Endodermal cell (in vitro differentiated cells): ENCODE measurements around the gene NDUFA8. TPM values are rescaled to one million over a fixed set of nuclear protein-coding genes. Genes with fewer than 3 reads are reported as not detected.

Source experiments
- DNase-seq: peaks from one replicate; pipeline ENCODE4 v3.0.0-alpha.2; 2017
- H3K27ac ChIP-seq: 2 replicates; pipeline ENCODE4 v1.5.1; 2013; ENCODE audit warnings: mild to moderate bottlenecking, low read depth, low read length, moderate library complexity
- H3K27me3 ChIP-seq: 2 replicates; pipeline ENCODE4 v1.6.1; 2013; ENCODE audit warnings: mild to moderate bottlenecking, low read length, moderate library complexity; ENCODE audit not compliant: insufficient read depth, control insufficient read depth, poor library complexity, severe bottlenecking
- H3K36me3 ChIP-seq: 2 replicates; pipeline ENCODE4 v1.7.0; 2013; ENCODE audit warnings: mild to moderate bottlenecking, low read length, moderate library complexity; ENCODE audit not compliant: control insufficient read depth, insufficient read depth
- H3K4me1 ChIP-seq: one replicate; pipeline ENCODE4 v1.7.0; 2013; ENCODE audit warnings: low read length; ENCODE audit not compliant: control insufficient read depth, insufficient read depth
- H3K4me3 ChIP-seq: 2 replicates; pipeline ENCODE4 v1.5.1; 2013; ENCODE audit warnings: mild to moderate bottlenecking, low read length, moderate library complexity
- H3K9ac ChIP-seq: 2 replicates; pipeline ENCODE4 v1.6.1; 2013; ENCODE audit warnings: mild to moderate bottlenecking, low read length, moderate library complexity; ENCODE audit not compliant: poor library complexity, severe bottlenecking; ENCODE audit errors: extremely low read depth
- H3K9me3 ChIP-seq: 2 replicates; pipeline ENCODE4 v1.6.1; 2013; ENCODE audit warnings: mild to moderate bottlenecking, low read length, moderate library complexity; ENCODE audit not compliant: control insufficient read depth
- H3K27ac Mint-ChIP-seq: 2 replicates; pipeline ENCODE4 v1.8.0; 2020; ENCODE audit warnings: mixed read lengths
- H3K27me3 Mint-ChIP-seq: 2 replicates; pipeline ENCODE4 v1.8.0; 2021; ENCODE audit warnings: mild to moderate bottlenecking, mixed read lengths; ENCODE audit not compliant: insufficient read depth
- H3K36me3 Mint-ChIP-seq: 2 replicates; pipeline ENCODE4 v1.8.0; 2020; ENCODE audit warnings: low read depth, mixed read lengths
- H3K4me1 Mint-ChIP-seq: 2 replicates; pipeline ENCODE4 v1.8.0; 2020; ENCODE audit warnings: mixed read lengths
- H3K4me3 Mint-ChIP-seq: 2 replicates; pipeline ENCODE4 v1.8.0; 2020; ENCODE audit warnings: mild to moderate bottlenecking, moderate library complexity, mixed read lengths
- H3K9me3 Mint-ChIP-seq: 2 replicates; pipeline ENCODE4 v1.8.0; 2020; ENCODE audit warnings: mild to moderate bottlenecking, mixed read lengths
- CTCF ChIP-seq: fragments of 200-600 bp; sonication (generic); conservative IDR thresholded peaks from 2 replicates; pipeline ENCODE4 v1.5.0; 2021; ENCODE audit warnings: antibody characterized with exemption, mild to moderate bottlenecking
- WGBS, 2 experiments: methylation state at CpG; one replicate each; pipeline versions ENCODE4 v1.1.5 to v1.1.7; 2013; ENCODE audit warnings: missing lambda C conversion rate in 2 of 2, mixed read lengths in 1 of 2; ENCODE audit not compliant: insufficient coverage in 1 of 2, insufficient read length in 1 of 2; 5-methylcytosine and 5-hydroxymethylcytosine counted together
- long read RNA-seq, 4 experiments: library from polyadenylated mRNA in 2 of 4; library from RNA in 1 of 4; library from capped mRNA in 1 of 4; stranded (forward) in 3 of 4; unstranded in 1 of 4; transcript quantifications; one replicate each; pipeline ENCODE4 v2.0.0, GENCODE V29; 2020 to 2021; ENCODE audit warnings: inconsistent platforms in 1 of 4
- polyA plus RNA-seq, 2 experiments: library from polyadenylated mRNA; stranded (reverse); fragments of 50-300 nt; gene quantifications; one replicate each; pipeline ENCODE4 v1.2.3, GENCODE V29; 2013
- total RNA-seq, 2 donors: library from RNA; stranded (reverse); fragmentation: NEBNext Ultra II Directional in 1 of 2; extraction: Animal tissue kit (Norgen Biotek cat#: 25700) in 1 of 2; gene quantifications; 2 replicates in 1 of 2; 3 replicates in 1 of 2; pipeline ENCODE4 v1.2.1, GENCODE V29; 2021

Gene NDUFA8
- 10 to 100 TPM; 65.8 to 67.8 TPM for total RNA-seq
- polyA plus RNA-seq (2013, experiment 1 of 2): 83.6 TPM
- polyA plus RNA-seq (2013, experiment 2 of 2): 79.7 TPM
- long read RNA-seq, experiment 1, transcript NDUFA8-201 (4 exons, 844 nt): major isoform, 41 of 51 reads
- long read RNA-seq, experiment 1, partial matches to known transcripts: 8 of 51 reads
- long read RNA-seq, experiment 1, other reads (novel, unspliced or antisense): 2 of 51 reads
- long read RNA-seq, experiment 2, transcript NDUFA8-201 (4 exons, 844 nt): major isoform, 65 of 73 reads
- long read RNA-seq, experiment 2, partial matches to known transcripts: 1 of 73 reads
- long read RNA-seq, experiment 2, other reads (novel, unspliced or antisense): 7 of 73 reads
- long read RNA-seq, experiment 3, transcript NDUFA8-201 (4 exons, 844 nt): major isoform, 33 of 34 reads
- long read RNA-seq, experiment 3, partial matches to known transcripts: 0 of 34 reads
- long read RNA-seq, experiment 3, other reads (novel, unspliced or antisense): 1 of 34 reads
- long read RNA-seq, experiment 4, transcript NDUFA8-201 (4 exons, 844 nt): major isoform, 135 of 135 reads
- long read RNA-seq, experiment 4, partial matches to known transcripts: 0 of 135 reads
- long read RNA-seq, experiment 4, other reads (novel, unspliced or antisense): 0 of 135 reads

- 3% methylated on average over 38 to 56 of the region's 56 CpGs for WGBS, 2 experiments
- no peaks in the 10 kb centered on the region for H3K36me3 ChIP-seq
- Mint-ChIP-seq H3K4me3 (peak within 1 kb of the TSS; percentile 92), H3K27ac (peak within 1 kb of the TSS; percentile 95), H3K9me3 (peaks cover 12% of the 10 kb centered on the region), H3K36me3 (peaks cover 1% of the 10 kb centered on the region), H3K27me3 (peaks cover 18% of the 10 kb centered on the region), H3K4me1 (peaks cover 8% of the 10 kb centered on the region)
- peak within 1 kb of the TSS; percentile 42 for H3K9ac ChIP-seq
- peaks cover 13% of the 10 kb centered on the region for H3K27me3 ChIP-seq
- no peaks in the 10 kb centered on the region for H3K4me1 ChIP-seq
- H3K27ac ChIP-seq: no peak within 1 kb of the TSS
- DNase-seq: peak; percentile 99
- peaks cover 8% of the 10 kb centered on the region for H3K9me3 ChIP-seq
- TF ChIP-seq CTCF: peak; percentile 37
- peak within 1 kb of the TSS; percentile 87 for H3K4me3 ChIP-seq
Measured at GRCh38 chr9:122159026-122159924, at the start of gene NDUFA8, which contains the start of gene MORN5. Gene NDUFA8 (minus strand): TSS chr9:122159779. CDS start chr9:122159677, 102 bp downstream. Gene MORN5 (plus strand): TSS chr9:122159908. CDS start chr9:122159973, 65 bp downstream.

- 84 to 88% methylated on average over 5 to 9 of the region's 9 CpGs for WGBS, 2 experiments
- Histone ChIP-seq H3K4me1 (no peaks in the 10 kb centered on the region), H3K9ac (no peak overlapping the region), H3K9me3 (no peaks in the 10 kb centered on the region), H3K4me3 (no peak overlapping the region), H3K27me3 (peaks cover 18% of the 10 kb centered on the region), H3K36me3 (no peaks in the 10 kb centered on the region), H3K27ac (no peak overlapping the region)
- Mint-ChIP-seq H3K4me1 (no peaks in the 10 kb centered on the region), H3K4me3 (no peak overlapping the region), H3K9me3 (no peaks in the 10 kb centered on the region), H3K27ac (no peak overlapping the region), H3K36me3 (no peaks in the 10 kb centered on the region), H3K27me3 (peaks cover 22% of the 10 kb centered on the region)
- no peak for DNase-seq
- TF ChIP-seq CTCF: no peak
Measured at GRCh38 chr9:122207096-122207495, 47.5 kb upstream of the NDUFA8 start.
